Transverse colon (tissue), 4 donors: ENCODE results near the gene KCNQ4. TPM values are rescaled to one million over a fixed set of nuclear protein-coding genes. Genes with fewer than 3 reads are reported as not detected.

Source experiments
- DNase-seq: peaks from one replicate; pipeline ENCODE4 v3.0.0-alpha.2; 2019
- H3K27ac ChIP-seq, 4 donors: fragments of 200-600 bp; sonication (generic); 2 replicates each; pipeline ENCODE4 v1.5.1; 2016 to 2018; ENCODE audit warnings: inconsistent platforms in 4 of 4
- H3K27me3 ChIP-seq: fragments of 200-600 bp; sonication (generic); 2 replicates; pipeline ENCODE4 v1.5.1; 2017; ENCODE audit warnings: inconsistent platforms
- H3K36me3 ChIP-seq, 4 donors: fragments of 200-600 bp; sonication (generic); 2 replicates each; pipeline ENCODE4 v1.5.1; 2017 to 2019; ENCODE audit warnings: inconsistent platforms in 4 of 4
- H3K4me1 ChIP-seq, 4 donors: fragments of 200-600 bp; sonication (generic); 2 replicates each; pipeline ENCODE4 v1.5.1; 2017 to 2020; ENCODE audit warnings: inconsistent platforms in 4 of 4
- H3K4me3 ChIP-seq, 4 donors: fragments of 200-600 bp; sonication (generic); 1 replicate in 1 of 4; 2 replicates in 3 of 4; pipeline versions ENCODE4 v1.5.1 to v1.6.1; 2017 to 2019; ENCODE audit warnings: inconsistent platforms in 4 of 4
- H3K9me3 ChIP-seq, 2 donors: fragments of 200-600 bp; sonication (generic); 2 replicates each; pipeline ENCODE4 v1.5.1; 2017 to 2019; ENCODE audit warnings: inconsistent platforms in 2 of 2
- EP300 ChIP-seq: sonication (generic); formaldehyde crosslinking; IDR thresholded peaks from one replicate; pipeline ENCODE4 v1.6.1; 2017; ENCODE audit warnings: antibody characterized with exemption, low read depth
- POLR2A ChIP-seq: fragments of 450-650 bp; IDR thresholded peaks from one replicate; pipeline ENCODE4 v1.6.1; 2016; ENCODE audit warnings: antibody characterized with exemption, mild to moderate bottlenecking, moderate library complexity
- POLR2AphosphoS5 ChIP-seq, 3 donors: sonication (generic); formaldehyde crosslinking; IDR thresholded peaks; one replicate each; pipeline ENCODE4 v1.6.1; 2016; ENCODE audit warnings: antibody characterized with exemption in 3 of 3
- WGBS, 2 donors: methylation state at CpG; one replicate each; pipeline ENCODE4 v1.1.5; 2018; ENCODE audit warnings: low coverage in 1 of 2; 5-methylcytosine and 5-hydroxymethylcytosine counted together
- in situ Hi-C, 4 donors: fragments of 200-750 bp; cut with MboI; loops; one replicate each; pipeline versions ENCODE4 v1.15.0 to v1.15.1; 2017; ENCODE audit warnings: low sequenced_read_pairs in 3 of 4, low pct_ligation_motif_present in 1 of 4, low pct_unique_long_range_greater_than_20kb in 1 of 4
- intact Hi-C: fragments of 100-400 bp; cut with DNase I; formaldehyde crosslinking; loops from one replicate; pipeline ENCODE4 v1.15.1; 2023; ENCODE audit warnings: low total_unique reads
- total RNA-seq, 4 donors: library from RNA; depleted of rRNA; stranded (reverse); fragments of >200 nt; gene quantifications; one replicate each; pipeline ENCODE4 v1.1.0, GENCODE V29; 2016
- TF ChIP-seq, protein P1 (sequence below), 5 experiments: fragments of 200-600 bp in 3 of 5; fragments of 450-650 bp in 2 of 5; sonication (generic) in 3 of 5; IDR thresholded peaks; 1 replicate in 2 of 5; 2 replicates in 3 of 5; pipeline ENCODE4 v1.5.1; 2016 to 2017; ENCODE audit warnings: antibody characterized with exemption in 5 of 5, inconsistent platforms in 3 of 5, mild to moderate bottlenecking in 2 of 5, moderate library complexity in 1 of 5

The KCNQ4 gene
- total RNA-seq, 4 donors from 2014 or later = 3.1 to 33.7 (median 3.6) TPM

DNA sequence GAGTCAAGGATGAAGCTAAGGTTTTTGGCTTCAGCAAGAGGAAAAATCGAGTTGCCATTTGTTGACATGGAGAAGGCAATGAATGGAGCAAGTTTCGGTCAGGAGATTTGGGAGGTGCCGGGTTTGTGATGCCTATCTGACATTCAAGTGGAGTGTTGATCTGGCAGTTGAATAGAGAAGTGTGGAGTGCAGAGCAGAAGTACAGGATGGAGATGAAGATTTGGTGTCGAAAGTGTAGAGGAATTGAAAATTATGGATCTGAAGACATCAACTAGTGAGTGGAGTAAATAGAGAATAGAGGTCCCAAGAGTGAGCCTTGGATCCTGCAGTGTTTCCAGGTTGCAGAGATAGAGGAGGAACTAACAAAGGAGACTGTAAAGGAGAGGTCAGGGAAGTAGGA lies 52.7 kb downstream of the KCNQ4 start:
- Histone ChIP-seq H3K4me1 (no peaks in the 10 kb centered on the region), H3K9me3 (no peaks in the 10 kb centered on the region), H3K4me3 (no peak overlapping the region), H3K27me3 (no peaks in the 10 kb centered on the region), H3K27ac (no peak overlapping the region), H3K36me3 (no peaks in the 10 kb centered on the region)
- in situ Hi-C loops = loop anchor here in 1 of 4 donors (25.0 kb wide), 1 partner anchor 224 kb away; no protein-coding TSS in a partner anchor
- DNase-seq = no peak
- 81 to 87% methylated on average over 4 of the region's 4 CpGs for WGBS, 2 donors
- TF ChIP-seq POLR2A = no peak
- TF ChIP-seq POLR2AphosphoS5 (IDR thresholded peaks at IDR 0.05) = no peak
- TF ChIP-seq, protein P1, sequence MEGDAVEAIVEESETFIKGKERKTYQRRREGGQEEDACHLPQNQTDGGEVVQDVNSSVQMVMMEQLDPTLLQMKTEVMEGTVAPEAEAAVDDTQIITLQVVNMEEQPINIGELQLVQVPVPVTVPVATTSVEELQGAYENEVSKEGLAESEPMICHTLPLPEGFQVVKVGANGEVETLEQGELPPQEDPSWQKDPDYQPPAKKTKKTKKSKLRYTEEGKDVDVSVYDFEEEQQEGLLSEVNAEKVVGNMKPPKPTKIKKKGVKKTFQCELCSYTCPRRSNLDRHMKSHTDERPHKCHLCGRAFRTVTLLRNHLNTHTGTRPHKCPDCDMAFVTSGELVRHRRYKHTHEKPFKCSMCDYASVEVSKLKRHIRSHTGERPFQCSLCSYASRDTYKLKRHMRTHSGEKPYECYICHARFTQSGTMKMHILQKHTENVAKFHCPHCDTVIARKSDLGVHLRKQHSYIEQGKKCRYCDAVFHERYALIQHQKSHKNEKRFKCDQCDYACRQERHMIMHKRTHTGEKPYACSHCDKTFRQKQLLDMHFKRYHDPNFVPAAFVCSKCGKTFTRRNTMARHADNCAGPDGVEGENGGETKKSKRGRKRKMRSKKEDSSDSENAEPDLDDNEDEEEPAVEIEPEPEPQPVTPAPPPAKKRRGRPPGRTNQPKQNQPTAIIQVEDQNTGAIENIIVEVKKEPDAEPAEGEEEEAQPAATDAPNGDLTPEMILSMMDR (IDR thresholded peaks at IDR 0.05) = no peak
- TF ChIP-seq EP300 = no peak
- intact Hi-C loops = no loop called here

DNA sequence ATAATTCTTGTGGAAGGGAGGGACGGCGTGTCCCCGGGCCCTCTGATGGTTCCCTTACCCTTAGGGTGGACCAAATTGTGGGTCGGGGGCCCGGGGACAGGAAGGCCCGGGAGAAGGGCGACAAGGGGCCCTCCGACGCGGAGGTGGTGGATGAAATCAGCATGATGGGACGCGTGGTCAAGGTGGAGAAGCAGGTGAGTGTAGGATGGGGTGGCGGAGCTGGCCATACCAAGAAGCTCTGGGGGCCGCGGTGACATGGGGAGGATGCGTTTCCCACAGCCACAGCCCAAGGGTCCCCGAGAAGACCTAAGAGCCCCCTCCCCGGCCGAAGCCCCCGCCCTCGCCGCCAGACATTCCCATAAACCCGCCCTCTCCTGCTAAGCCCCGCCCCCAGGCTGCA lies 54.0 kb downstream of the KCNQ4 start:
- Histone ChIP-seq H3K4me1 (no peaks in the 10 kb centered on the region), H3K9me3 (no peaks in the 10 kb centered on the region), H3K4me3 (no peak overlapping the region), H3K36me3 (no peaks in the 10 kb centered on the region), H3K27me3 (no peaks in the 10 kb centered on the region), H3K27ac (no peak overlapping the region)
- 87% methylated on average over 24 of the region's 24 CpGs; no CpG with 5 or more reads in 1 of the 2 donors for WGBS, 2 donors
- in situ Hi-C loops = loop anchor here in 1 of 4 donors (25.0 kb wide), 1 partner anchor 225 kb away; no protein-coding TSS in a partner anchor
- no peak for DNase-seq
- TF ChIP-seq POLR2AphosphoS5 (IDR thresholded peaks at IDR 0.05) (no peak), POLR2A (no peak), EP300 (no peak)
- TF ChIP-seq, protein P1 (IDR thresholded peaks at IDR 0.05) = no peak
- intact Hi-C loops = no loop called here

DNA sequence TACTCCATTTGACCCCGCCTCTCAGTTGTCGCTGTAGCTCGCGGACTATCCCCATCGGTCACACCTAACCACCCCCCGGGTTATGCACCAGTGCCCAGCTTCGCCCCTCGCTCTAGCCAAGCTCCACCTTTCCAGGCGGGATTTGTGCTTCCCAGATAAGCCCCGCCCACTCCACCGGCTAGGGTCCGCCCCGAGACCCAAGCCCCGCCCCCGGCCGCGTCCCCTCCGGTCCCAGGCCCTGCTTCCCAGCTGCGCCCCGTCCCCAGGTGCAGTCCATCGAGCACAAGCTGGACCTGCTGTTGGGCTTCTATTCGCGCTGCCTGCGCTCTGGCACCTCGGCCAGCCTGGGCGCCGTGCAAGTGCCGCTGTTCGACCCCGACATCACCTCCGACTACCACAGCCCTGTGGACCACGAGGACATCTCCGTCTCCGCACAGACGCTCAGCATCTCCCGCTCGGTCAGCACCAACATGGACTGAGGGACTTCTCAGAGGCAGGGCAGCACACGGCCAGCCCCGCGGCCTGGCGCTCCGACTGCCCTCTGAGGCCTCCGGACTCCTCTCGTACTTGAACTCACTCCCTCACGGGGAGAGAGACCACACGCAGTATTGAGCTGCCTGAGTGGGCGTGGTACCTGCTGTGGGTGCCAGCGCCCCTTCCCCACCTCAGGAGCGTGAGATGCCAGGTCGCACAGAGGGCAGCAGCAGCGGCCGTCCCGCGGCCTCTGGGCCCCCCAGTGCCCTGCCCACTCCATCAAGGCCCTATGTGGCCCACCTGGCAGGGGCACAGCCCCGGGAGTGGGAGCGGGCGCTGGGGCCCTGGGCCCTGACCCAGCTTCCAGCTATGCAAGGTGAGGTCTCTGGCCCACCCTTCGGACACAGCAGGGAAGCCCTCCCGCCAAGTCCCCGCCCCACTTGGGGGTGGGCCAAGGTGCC lies 54.7 kb downstream of the KCNQ4 start:
- Histone ChIP-seq H3K4me1 (no peaks in the 10 kb centered on the region), H3K36me3 (no peaks in the 10 kb centered on the region), H3K4me3 (no peak overlapping the region), H3K9me3 (no peaks in the 10 kb centered on the region), H3K27me3 (no peaks in the 10 kb centered on the region), H3K27ac (no peak overlapping the region)
- WGBS, 2 donors = 80 to 91% methylated on average over 1 to 57 of the region's 60 CpGs
- intact Hi-C loops (no loop called here), in situ Hi-C loops (loop anchor here in 1 of 4 donors (25.0 kb wide), 1 partner anchor 226 kb away; no protein-coding TSS in a partner anchor)
- no peak for DNase-seq
- TF ChIP-seq EP300 = no peak

DNA sequence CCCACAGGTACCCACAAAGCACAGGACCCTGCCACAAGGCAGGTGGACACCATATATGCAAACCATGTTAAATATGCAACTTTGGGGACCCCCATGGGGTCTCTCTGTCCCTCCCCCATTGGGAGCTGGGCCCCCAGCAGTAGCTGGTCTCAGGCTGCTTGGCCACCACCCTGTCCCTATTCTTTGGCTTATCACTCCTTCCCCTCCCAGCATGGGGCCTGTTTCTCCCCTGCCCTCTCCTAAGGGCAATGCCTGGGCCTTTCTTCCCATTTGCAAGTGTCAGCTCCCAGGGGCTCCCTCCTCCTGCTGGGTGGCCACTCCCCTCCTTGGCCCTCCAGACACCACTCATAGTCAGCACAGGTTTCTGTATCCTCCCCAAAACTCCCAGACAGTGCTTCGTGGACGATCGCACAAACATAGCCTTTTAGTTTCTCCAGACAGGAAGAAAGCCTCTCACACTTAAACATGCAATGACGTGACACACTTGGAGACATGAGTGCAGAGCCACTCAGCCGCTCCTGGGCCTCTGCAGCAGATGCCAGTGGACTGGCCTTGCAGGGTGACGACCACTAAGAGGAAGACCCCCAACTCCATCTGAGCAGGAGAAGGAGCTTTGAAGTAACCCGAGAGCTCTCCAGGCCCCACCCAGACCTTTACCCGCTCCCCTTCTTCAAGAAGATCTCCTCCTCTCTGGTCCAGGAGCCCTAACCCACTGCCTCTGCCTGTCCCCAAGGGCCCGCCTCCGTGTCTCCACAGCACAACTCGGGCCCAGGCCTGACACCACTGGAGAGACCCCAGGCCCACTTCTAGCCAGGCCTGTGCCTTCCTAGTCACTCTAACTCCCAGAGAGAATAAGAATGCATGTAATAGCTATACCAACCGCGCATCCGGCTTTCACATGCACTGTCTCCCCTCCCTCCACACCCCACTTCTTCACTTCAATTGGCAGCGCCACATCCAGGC lies 55.7 kb downstream of the KCNQ4 start:
- TF ChIP-seq POLR2AphosphoS5 (IDR thresholded peaks at IDR 0.05) (no peak), POLR2A (no peak), EP300 (no peak)
- TF ChIP-seq, protein P1 (IDR thresholded peaks at IDR 0.05) = no peak

More for the DNA sequence above, 55.7 kb downstream of the KCNQ4 start:
- in situ Hi-C loops (loop anchor here in 1 of 4 donors (25.0 kb wide), 1 partner anchor 227 kb away; no protein-coding TSS in a partner anchor), intact Hi-C loops (no loop called here)
- H3K9me3 ChIP-seq = no peaks in the 10 kb centered on the region
- no peaks in the 10 kb centered on the region for H3K27me3 ChIP-seq
- no peaks in the 10 kb centered on the region for H3K4me1 ChIP-seq
- no peak for DNase-seq
- no peaks in the 10 kb centered on the region for H3K36me3 ChIP-seq
- no peak overlapping the region for H3K4me3 ChIP-seq
- WGBS, 2 donors = 79 to 89% methylated on average over 9 to 15 of the region's 15 CpGs
- no peak overlapping the region for H3K27ac ChIP-seq
